GM18508 (cell line): Measurements from ENCODE around the gene TUBGCP2.
"Not testable (repeated sequence)": the region's sequence is repeated elsewhere in the genome, so short reads cannot be mapped to it uniquely, and the experiment has no call there.

ENCODE experiments used
- ATAC-seq: cut with Tn5 transposase; IDR thresholded peaks from one replicate; pipeline ENCODE4 v1.9.1; 2021; ENCODE audit warnings: moderate number of reproducible peaks; ENCODE audit not compliant: insufficient read depth, unreplicated experiment

The TUBGCP2 gene

GRCh38 chr10:133325440-133326222 lies 17.0 kb upstream of the TUBGCP2 start:
- ATAC-seq = no peak

GRCh38 chr10:133324857-133325260 lies 16.2 kb upstream of the TUBGCP2 start:
- ATAC-seq = no peak

GRCh38 chr10:133324198-133324792 lies 15.6 kb upstream of the TUBGCP2 start:
- ATAC-seq = no peak

GRCh38 chr10:133322064-133322709 lies 13.5 kb upstream of the TUBGCP2 start:
- ATAC-seq = not testable (repeated sequence)

- ATAC-seq = not testable (repeated sequence)
These were observed 12.3 kb upstream of the TUBGCP2 start for GRCh38 chr10:133320852-133321422.

- ATAC-seq = no peak
These were observed 9.9 kb upstream of the TUBGCP2 start for GRCh38 chr10:133318494-133319127.

- ATAC-seq = no peak
These were observed 8.1 kb upstream of the TUBGCP2 start for GRCh38 chr10:133316732-133317131.

- no peak for ATAC-seq
These were observed 7.6 kb upstream of the TUBGCP2 start for GRCh38 chr10:133316266-133316665.

- ATAC-seq = no peak
These were observed 7.2 kb upstream of the TUBGCP2 start for GRCh38 chr10:133315847-133316246.

- no peak for ATAC-seq
These were observed 6.2 kb upstream of the TUBGCP2 start for GRCh38 chr10:133314911-133315310.

- no peak for ATAC-seq
These were observed 4.5 kb upstream of the TUBGCP2 start for GRCh38 chr10:133313192-133313591.

GRCh38 chr10:133312769-133313145 lies 4.1 kb upstream of the TUBGCP2 start:
- ATAC-seq = no peak

- no peak for ATAC-seq
These were observed 3.5 kb upstream of the TUBGCP2 start for GRCh38 chr10:133312016-133312768.

GRCh38 chr10:133311570-133311969 lies 2.9 kb upstream of the TUBGCP2 start:
- no peak for ATAC-seq

- no peak for ATAC-seq
These were observed 2.1 kb upstream of the TUBGCP2 start for GRCh38 chr10:133310789-133311188.

- no peak for ATAC-seq
These were observed 1.7 kb upstream of the TUBGCP2 start for GRCh38 chr10:133310399-133310755.

GRCh38 chr10:133309720-133310398 lies 1.2 kb upstream of the TUBGCP2 start:
- ATAC-seq = no peak

- peak; percentile 36 for ATAC-seq
These were observed 538 bp upstream of the TUBGCP2 start for GRCh38 chr10:133309100-133309719.

- peak; percentile 39 for ATAC-seq
These were observed 774 bp downstream of the TUBGCP2 start for GRCh38 chr10:133307776-133308420.
